HG02970 (cell line): ENCODE results near the gene FBLN2.

ENCODE experiments used
- ATAC-seq: cut with Tn5 transposase; IDR thresholded peaks from one replicate; pipeline ENCODE4 v1.9.1; 2021; ENCODE audit warnings: mild to moderate bottlenecking, moderate library complexity, moderate number of reproducible peaks; ENCODE audit not compliant: unreplicated experiment, low FRiP score

The FBLN2 gene

DNA sequence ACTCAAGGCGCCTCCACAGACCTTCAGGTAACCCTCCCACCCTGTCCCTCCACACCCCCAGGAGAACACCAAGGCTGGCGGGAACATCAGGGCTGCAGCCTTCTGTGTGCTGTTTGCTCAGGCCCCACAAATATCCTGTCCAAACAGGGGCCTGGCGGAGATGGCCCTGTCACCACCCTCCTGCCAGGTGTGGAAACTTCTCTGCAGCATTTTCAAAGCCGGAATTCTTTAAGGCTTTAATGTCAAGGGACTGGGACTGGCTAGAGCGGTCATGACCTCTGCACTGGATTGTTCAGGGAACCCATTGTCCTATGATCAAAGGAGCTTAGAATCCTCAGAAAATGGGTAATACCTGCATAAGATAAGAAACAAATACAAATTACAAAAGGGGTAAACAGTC lies 46.6 kb downstream of the FBLN2 start:
- ATAC-seq: no peak

DNA sequence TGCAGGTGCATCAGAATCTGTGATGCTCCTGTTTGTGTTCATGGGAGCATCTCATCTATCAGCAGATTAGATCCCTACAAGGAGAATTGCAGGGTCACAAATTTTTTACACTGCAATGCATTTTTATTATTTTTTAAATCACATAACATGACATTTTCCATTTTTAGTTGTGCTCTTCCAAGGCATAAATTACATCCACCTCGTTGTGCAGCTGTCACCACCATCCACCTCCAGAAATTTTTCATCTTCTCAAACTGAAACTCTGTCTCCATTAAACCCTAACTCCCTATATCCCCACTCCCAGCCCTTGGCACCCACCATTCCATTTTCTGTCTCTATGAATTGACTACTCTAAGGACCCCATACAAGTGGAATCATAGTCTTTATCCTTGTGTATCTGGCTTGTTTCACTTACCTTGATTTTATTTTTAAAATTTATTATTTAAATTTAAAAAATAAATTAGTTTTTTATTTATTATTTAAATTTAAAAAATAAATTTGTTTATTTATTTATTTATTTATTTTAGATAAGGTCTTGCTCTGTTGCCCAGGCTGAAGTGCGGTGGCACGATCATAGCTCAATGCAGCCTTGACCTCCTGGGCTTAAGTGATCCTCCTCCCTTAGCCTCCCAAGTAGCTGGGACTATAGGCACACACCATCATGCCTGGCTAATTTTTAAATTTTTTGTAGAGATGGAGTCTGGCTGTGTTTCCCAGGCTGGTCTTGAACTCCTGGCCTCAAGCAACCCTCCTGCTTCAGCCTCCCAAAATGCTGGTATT lies 47.7 kb downstream of the FBLN2 start:
- ATAC-seq: no peak

- no peak for ATAC-seq
Observed at GRCh38 chr3:13597661-13598060, 48.7 kb downstream of the FBLN2 start.

DNA sequence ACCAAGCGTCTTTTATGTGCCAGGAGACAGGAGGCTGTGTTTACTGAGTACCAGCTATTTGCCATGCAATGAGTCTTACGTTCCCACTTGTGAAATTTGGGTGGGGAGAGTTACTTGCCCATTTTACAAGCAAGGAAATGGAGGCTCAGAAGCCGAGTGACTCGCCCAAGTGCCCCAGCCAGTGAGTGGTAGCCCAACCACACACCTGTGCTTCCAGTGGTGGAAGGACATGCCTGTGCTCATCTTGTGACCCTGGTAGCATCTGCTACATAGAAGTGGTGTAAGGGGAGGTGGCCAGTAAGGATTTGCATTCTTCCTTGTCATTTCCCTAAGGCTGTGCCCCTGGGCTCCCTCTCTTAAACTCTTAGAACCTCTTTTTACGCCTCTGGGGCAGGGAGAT lies 49.3 kb downstream of the FBLN2 start:
- no peak for ATAC-seq

DNA sequence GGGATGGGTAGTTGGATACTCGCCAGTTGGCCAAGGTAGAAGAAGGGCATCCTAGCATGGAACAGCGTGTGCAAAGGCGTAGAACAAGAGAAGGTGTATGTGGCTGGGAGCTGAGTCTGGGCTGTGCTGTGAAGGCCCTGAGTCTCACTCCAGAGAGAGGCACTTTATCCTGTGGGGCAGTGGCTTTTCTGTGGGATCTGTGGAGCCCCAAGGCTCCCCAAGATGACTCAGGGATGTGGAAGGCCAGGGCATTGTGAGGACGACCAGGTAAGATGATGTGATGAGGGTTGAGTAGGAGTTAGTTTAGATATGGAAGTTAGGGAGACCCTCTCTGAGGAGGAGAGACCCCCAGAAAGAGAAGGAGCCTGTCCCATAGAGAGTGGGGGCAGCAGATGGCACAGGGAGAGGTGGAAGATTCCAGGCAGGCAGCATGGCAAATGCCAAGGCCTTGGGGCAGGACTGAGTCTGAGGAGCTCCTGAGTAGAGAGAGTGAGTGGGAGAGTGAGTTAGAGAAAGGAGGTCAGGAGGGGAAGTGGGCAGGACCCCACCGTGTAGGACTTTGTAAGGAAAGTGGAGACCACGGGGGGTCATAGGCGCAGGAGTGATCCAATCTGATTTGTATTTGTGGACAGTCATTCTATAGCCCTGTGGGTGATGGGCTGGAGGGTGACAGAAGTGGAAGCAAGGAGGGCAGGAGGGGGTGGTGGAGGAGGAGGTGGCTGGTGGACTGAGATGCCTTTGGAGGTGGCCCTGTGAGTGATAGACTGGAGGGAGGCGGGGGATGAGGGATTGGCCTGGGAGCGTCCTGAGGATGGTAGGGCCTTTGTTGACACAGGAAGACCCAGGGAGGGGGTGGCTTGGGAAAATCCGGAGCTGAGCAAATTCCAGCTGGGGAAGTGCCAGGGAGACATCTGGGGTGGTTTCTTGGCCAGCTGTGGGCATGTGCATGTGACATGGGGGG lies 50.3 kb downstream of the FBLN2 start:
- no peak for ATAC-seq

DNA sequence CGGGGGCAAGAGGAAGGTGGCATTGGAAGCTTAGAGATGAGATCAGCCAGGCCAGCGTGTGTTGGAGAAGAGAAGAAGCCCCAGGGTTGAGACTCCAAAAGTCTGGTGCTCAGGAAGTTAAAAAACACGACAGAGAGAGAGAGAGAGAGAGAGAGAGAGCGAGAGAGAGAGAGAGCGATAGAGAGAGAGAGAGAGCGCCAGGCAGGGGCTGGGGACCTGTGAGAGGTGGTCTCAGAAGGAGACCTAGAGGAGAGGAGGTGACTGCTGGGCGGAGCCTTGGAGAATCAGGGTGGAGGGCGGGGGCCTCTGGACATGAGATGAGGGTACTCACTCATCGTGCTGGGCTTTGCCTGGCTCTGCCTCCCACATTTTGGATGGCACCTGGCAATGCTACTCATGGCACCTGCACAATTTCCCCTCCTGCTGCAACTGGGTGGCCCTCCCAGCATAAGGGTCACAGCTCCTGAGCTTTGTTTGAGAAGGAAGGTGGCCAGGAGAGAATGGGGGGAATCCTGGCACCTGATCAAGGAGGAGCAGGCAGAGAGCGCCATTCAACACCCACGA lies 51.0 kb downstream of the FBLN2 start:
- no peak for ATAC-seq

- no peak for ATAC-seq
Observed at GRCh38 chr3:13600950-13601691, 52.2 kb downstream of the FBLN2 start.

GRCh38 chr3:13601692-13602080 lies 52.8 kb downstream of the FBLN2 start:
- ATAC-seq: no peak

- ATAC-seq: no peak
Observed at GRCh38 chr3:13605555-13605954, 56.6 kb downstream of the FBLN2 start.

GRCh38 chr3:13607821-13608597 lies 59.1 kb downstream of the FBLN2 start:
- no peak for ATAC-seq

- ATAC-seq: no peak
Observed at GRCh38 chr3:13608969-13609725, 60.2 kb downstream of the FBLN2 start.

DNA sequence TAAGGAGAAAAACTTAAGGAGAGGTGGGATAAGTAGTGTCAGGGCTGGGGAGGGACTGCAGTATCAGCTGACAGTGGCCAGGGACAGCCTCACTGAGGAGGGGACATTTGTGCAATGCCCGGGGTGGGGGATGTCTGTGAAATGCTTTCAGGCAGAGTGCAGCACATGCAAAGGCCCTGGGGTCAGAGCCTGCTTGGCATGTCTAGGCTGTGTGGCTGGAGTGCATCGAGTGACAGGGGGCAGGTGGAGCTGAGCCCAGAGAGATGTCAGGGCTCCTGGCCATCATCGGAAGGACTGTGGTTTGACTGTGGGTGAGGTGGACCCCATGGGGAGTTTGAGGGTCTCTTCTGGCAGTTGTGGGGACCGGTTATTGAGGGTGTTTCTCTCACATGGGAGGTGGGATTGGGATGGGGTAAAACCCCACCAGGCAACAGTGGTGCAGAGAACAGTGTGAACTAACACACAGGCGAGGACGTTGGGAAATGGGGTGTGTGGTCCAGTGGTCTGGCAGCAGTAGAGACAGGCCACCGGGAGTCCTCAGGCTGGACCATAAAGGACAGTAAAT lies 61.2 kb downstream of the FBLN2 start:
- no peak for ATAC-seq

DNA sequence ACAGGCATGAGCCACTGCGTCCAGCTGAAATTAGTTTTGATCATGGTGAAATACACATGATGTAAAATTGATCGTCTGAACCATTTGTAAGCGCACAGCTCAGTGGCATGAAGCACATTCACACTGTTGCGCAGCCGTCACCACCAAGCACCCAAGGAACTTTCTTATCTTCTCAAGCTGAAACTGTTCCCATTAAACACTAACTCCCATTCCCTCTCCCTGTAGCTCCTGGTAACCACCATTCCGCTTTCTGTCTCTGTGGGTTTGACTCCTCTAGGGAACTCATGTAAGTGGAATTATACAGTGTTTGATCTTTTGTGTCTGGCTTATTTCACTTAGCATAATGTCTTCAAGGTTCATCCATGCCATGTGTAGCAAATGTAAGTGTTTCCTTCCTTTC lies 62.3 kb downstream of the FBLN2 start:
- no peak for ATAC-seq

DNA sequence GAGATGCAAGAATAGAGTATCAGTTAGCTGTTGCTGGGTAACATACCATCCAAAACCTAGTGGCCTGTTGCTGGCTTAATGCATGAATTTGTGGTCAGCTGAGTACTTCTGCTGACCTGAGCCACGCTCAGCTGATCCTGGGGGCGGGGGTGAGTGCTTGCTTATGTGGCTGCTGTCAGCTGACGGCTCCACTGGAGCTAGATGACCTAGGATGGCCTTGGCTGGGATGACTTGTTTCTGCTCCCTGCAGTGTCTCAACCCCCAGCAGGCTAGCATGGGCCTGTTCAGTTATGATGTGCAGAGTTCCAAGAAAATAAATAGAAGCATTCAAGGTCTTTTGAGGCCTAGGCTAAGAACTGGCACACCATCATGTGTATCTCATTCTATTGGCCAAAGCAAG lies 63.9 kb downstream of the FBLN2 start:
- no peak for ATAC-seq

DNA sequence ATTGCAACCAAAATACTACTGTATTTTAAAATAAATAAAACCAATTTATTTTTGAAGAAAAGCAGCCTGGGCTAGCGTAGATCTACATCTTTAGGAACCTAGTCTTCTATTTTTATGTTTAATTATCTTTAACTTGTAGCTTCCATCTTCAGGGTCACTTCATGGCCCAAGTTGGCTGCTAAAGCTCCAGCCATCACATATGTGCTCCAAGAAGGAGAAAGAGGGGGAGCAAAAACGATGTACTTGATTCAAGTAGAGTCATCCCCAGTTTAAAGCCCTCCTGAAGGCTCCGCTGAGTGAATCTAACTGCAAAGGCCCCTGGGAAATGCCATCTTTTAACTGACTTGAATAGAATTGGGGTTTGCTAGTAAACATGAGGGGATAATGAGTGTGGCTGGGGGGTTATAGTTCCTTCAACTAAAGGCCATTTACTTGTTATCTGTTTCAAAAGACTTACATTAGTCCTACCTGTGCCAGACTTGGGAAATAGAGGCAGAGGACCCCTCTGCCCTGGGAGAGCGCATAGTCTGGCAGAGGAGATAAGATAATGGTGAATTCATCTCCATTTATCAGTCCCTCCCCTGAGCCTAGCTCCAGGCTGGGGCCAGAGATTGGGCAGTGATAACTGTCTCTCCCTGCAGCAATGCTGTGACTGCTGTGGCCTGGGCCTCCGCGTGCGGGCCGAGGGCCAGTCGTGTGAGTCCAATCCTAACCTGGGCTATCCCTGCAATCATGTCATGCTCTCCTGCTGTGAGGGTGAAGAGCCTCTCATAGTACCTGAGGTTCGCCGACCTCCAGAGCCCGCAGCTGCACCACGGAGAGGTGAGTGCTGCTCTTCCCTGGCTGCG lies 64.6 kb downstream of the FBLN2 start:
- ATAC-seq: no peak

GRCh38 chr3:13614607-13615006 lies 65.7 kb downstream of the FBLN2 start:
- no peak for ATAC-seq

DNA sequence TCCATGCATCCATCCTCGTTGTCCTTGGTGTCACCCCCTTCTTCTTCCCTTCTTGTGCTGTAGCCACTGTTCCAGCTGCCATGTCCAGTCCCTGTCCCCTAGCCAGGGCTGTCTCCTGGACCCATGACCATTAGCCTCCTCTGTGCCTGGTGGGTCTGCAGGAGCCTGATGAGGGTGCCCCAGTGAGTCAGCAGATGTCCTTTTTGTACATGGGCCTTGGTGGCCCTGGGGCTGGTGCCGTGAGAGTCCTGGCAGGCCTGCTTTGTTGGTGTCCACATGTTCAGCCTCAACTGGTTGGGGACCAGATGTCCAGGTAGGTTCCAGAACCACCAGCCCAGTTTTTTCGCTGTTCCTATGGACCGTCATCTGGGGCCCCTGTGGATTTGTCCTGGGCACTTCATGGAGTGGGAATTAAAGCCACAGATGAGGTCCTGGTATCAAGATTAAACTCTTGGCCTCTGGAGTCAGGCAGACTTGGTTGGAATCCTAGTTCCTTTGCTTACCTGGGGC lies 66.1 kb downstream of the FBLN2 start:
- ATAC-seq: no peak

DNA sequence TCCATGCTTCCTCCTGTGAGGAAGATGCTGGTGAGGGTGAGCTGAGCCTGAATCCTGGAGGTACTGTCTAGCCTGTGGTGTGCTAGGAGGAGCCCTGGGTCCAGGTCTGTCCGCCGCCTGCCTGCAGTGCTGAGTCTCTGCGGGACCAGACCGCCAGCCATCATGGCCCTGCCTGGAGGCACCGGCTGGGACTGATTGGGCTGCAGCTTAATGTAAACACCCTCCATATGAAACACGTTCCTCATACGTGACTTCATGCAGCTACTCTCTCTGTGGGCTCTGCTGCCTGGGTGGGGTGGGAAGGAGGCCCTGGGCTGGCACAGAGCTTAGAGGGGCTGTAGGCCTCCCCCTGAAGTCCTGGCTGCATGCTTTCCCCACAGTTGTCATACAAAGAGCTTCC lies 67.4 kb downstream of the FBLN2 start:
- ATAC-seq: no peak
